T-cell (primary cell): ENCODE measurements around the gene PRPF40B. TPM values are rescaled to one million over a fixed set of nuclear protein-coding genes. Genes with fewer than 3 reads are reported as not detected.
A peak's percentile ranks its signal among the peaks of the same experiment; 100 is the strongest.

Experiments used
- ATAC-seq, 4 experiments: fragments of 200-7000 bp in 3 of 4; fragments of 150-1000 bp in 1 of 4; cut with Tn5 transposase; replicated peaks in 1 of 4; 1 replicate in 3 of 4; 2 replicates in 1 of 4; pipeline ENCODE4 v1.10.0; 2021; ENCODE audit warnings: moderate library complexity in 3 of 4, mild to moderate bottlenecking in 2 of 4, moderate number of reproducible peaks in 1 of 4
- CTCF ChIA-PET, 2 donors: fragments of 300-600 bp; sonication (Branson Sonifier 250); formaldehyde crosslinking; loops; one replicate each; lab custom pipeline; 2022; ENCODE audit warnings: antibody characterized with exemption in 2 of 2; lab: Charles Lee
- POLR2A ChIA-PET, 2 donors: fragments of 300-600 bp; sonication (Branson Sonifier 250); formaldehyde crosslinking; loops; one replicate each; lab custom pipeline; 2022; ENCODE audit warnings: antibody characterized with exemption in 2 of 2; lab: Charles Lee
- DNase-seq, 35 experiments: peaks; one replicate each; pipeline versions ENCODE4 v3.0.0 to v3.0.0-alpha.2; 2013 to 2023
- H3K27ac ChIP-seq: one replicate; pipeline ENCODE4 v1.5.1; 2013; ENCODE audit warnings: low read length
- H3K27me3 ChIP-seq, 2 experiments: replicated peaks in 1 of 2; 1 replicate in 1 of 2; 2 replicates in 1 of 2; pipeline versions ENCODE4 v1.6.1 to v1.7.0; 2013; ENCODE audit warnings: low read length in 1 of 2, mixed read lengths in 1 of 2; ENCODE audit not compliant: control insufficient read depth in 2 of 2, insufficient read depth in 2 of 2; ENCODE audit errors: extremely low read depth in 1 of 2
- H3K36me3 ChIP-seq, 2 donors: 1 replicate in 1 of 2; 2 replicates in 1 of 2; pipeline versions ENCODE4 v1.6.1 to v1.7.0; 2013; ENCODE audit warnings: low read length in 1 of 2; ENCODE audit not compliant: control insufficient read depth in 2 of 2, insufficient read depth in 1 of 2; ENCODE audit errors: extremely low read depth in 1 of 2
- H3K4me1 ChIP-seq, 2 experiments: 1 replicate in 1 of 2; 2 replicates in 1 of 2; pipeline versions ENCODE4 v1.6.1 to v1.7.0; 2013; ENCODE audit warnings: low read length in 2 of 2, mixed read lengths in 1 of 2; ENCODE audit not compliant: insufficient read depth in 2 of 2, control insufficient read depth in 1 of 2; ENCODE audit errors: extremely low read depth in 1 of 2
- H3K4me3 ChIP-seq, 2 donors: 1 replicate in 1 of 2; 2 replicates in 1 of 2; pipeline versions ENCODE4 v1.5.1 to v1.7.0; 2013; ENCODE audit warnings: mild to moderate bottlenecking in 2 of 2, low read length in 1 of 2, moderate library complexity in 1 of 2; ENCODE audit not compliant: control insufficient read depth in 1 of 2; ENCODE audit errors: extremely low read depth in 1 of 2
- H3K9me3 ChIP-seq: 2 replicates; pipeline ENCODE4 v1.7.0; 2013
- H3K27ac Mint-ChIP-seq, 2 donors: one replicate each; pipeline ENCODE4 v1.8.0; 2020 to 2021; ENCODE audit warnings: mild to moderate bottlenecking in 2 of 2, mixed read lengths in 2 of 2
- H3K27me3 Mint-ChIP-seq, 2 donors: one replicate each; pipeline ENCODE4 v1.8.0; 2021 to 2022; ENCODE audit warnings: mixed read lengths in 2 of 2
- H3K36me3 Mint-ChIP-seq: one replicate; pipeline ENCODE4 v1.8.0; 2021; ENCODE audit warnings: mixed read lengths
- H3K4me1 Mint-ChIP-seq, 3 donors: one replicate each; pipeline ENCODE4 v1.8.0; 2020 to 2022; ENCODE audit warnings: mixed read lengths in 3 of 3, mild to moderate bottlenecking in 1 of 3
- H3K4me3 Mint-ChIP-seq, 3 donors: one replicate each; pipeline ENCODE4 v1.8.0; 2020 to 2022; ENCODE audit warnings: mild to moderate bottlenecking in 3 of 3, mixed read lengths in 3 of 3, moderate library complexity in 3 of 3
- H3K9me3 Mint-ChIP-seq, 3 donors: one replicate each; pipeline ENCODE4 v1.8.0; 2020 to 2022; ENCODE audit warnings: mixed read lengths in 3 of 3
- WGBS: methylation state at CpG from one replicate; pipeline ENCODE4 v1.1.5; 2013; ENCODE audit warnings: missing lambda C conversion rate; ENCODE audit not compliant: insufficient coverage; 5-methylcytosine and 5-hydroxymethylcytosine counted together
- total RNA-seq, 35 experiments: library from RNA in 6 of 35; stranded (reverse) in 6 of 35; fragments of 120-200 nt in 1 of 35; gene quantifications; one replicate each; pipeline versions ENCODE4 v1.2.1 to v1.2.4 and lab custom pipeline; 2013 to 2026

Gene PRPF40B
- total RNA-seq, 5 donors from 2014 or later (not counting 1 experiment from before 2014, with no cell fraction given): 7.4 to 18.0 (median 16.5) TPM

GRCh38 chr12:49683599-49684309 lies 60.4 kb downstream of the PRPF40B start:
- H3K4me3 Mint-ChIP-seq: no peak overlapping the region
- ChIA-PET CTCF (interaction anchor here in 1 of 2 donors (0.6 kb wide), 1 partner anchor 60 kb away, joined by 3 read pairs; no protein-coding TSS in a partner anchor), POLR2A (interaction anchor here (0.5 to 0.6 kb wide), 2 partner anchors 21 to 136 kb away, joined by 3 to 6 read pairs; no protein-coding TSS in a partner anchor)

GRCh38 chr12:49684310-49684854 lies 61.0 kb downstream of the PRPF40B start:
- ATAC-seq (no peak), DNase-seq (no peak)
- whole genome bisulfite sequencing: 90% methylated on average over 3 of the region's 5 CpGs
- Mint-ChIP-seq H3K4me1 (peaks cover 46 to 66% (median 51%) of the 10 kb centered on the region in 3 donors), H3K4me3 (no peak overlapping the region), H3K36me3 (no peaks in the 10 kb centered on the region), H3K27me3 (no peaks in the 10 kb centered on the region), H3K27ac (no peak overlapping the region), H3K9me3 (no peaks in the 10 kb centered on the region)
- H3K27me3 ChIP-seq: no peaks in the 10 kb centered on the region
- H3K4me3 ChIP-seq: no peak overlapping the region
- ChIA-PET POLR2A (interaction anchor here in 1 of 2 donors (0.6 kb wide), 1 partner anchor 21 kb away, joined by 3 read pairs; no protein-coding TSS in a partner anchor), CTCF (no interaction called here)
- H3K9me3 ChIP-seq: no peaks in the 10 kb centered on the region
- H3K4me1 ChIP-seq: peaks cover 18 to 21% of the 10 kb centered on the region in 2 experiments
- no peaks in the 10 kb centered on the region for H3K36me3 ChIP-seq
- H3K27ac ChIP-seq: no peak overlapping the region

More at GRCh38 chr12:49683599-49684309, 60.4 kb downstream of the PRPF40B start:
- ATAC-seq (peak in 2 of 4 experiments; percentile 43 to 60), DNase-seq (no peak)
- Mint-ChIP-seq H3K9me3 (no peaks in the 10 kb centered on the region), H3K27ac (peak overlapping the region; percentile 78 to 82), H3K4me1 (peaks cover 47 to 60% (median 52%) of the 10 kb centered on the region in 3 donors), H3K27me3 (no peaks in the 10 kb centered on the region), H3K36me3 (no peaks in the 10 kb centered on the region)
- Histone ChIP-seq H3K36me3 (no peaks in the 10 kb centered on the region), H3K27me3 (no peaks in the 10 kb centered on the region), H3K4me3 (no peak overlapping the region), H3K4me1 (peaks cover 20 to 21% of the 10 kb centered on the region in 2 experiments), H3K9me3 (no peaks in the 10 kb centered on the region), H3K27ac (no peak overlapping the region)
- 61% methylated on average over 2 of the region's 3 CpGs for WGBS

- no peaks in the 10 kb centered on the region for H3K9me3 Mint-ChIP-seq
- no peak overlapping the region for H3K4me3 Mint-ChIP-seq
- H3K27me3 ChIP-seq: no peaks in the 10 kb centered on the region
- DNase-seq: no peak
- peak overlapping the region in 1 of 2 donors; percentile 19 for H3K27ac Mint-ChIP-seq
- ATAC-seq: no peak
- no peak overlapping the region for H3K4me3 ChIP-seq
- no peak overlapping the region for H3K27ac ChIP-seq
- POLR2A ChIA-PET: interaction anchor here in 1 of 2 donors (0.5 kb wide), 1 partner anchor 12 kb away, joined by 4 read pairs; no protein-coding TSS in a partner anchor
- peaks cover 60 to 75% (median 62%) of the 10 kb centered on the region in 3 donors for H3K4me1 Mint-ChIP-seq
- peaks cover 24 to 25% of the 10 kb centered on the region in 2 experiments for H3K4me1 ChIP-seq
- no peaks in the 10 kb centered on the region for H3K9me3 ChIP-seq
- CTCF ChIA-PET: no interaction called here
- WGBS: 100% methylated on average over 1 of the region's 2 CpGs
- no peaks in the 10 kb centered on the region for H3K27me3 Mint-ChIP-seq
- no peaks in the 10 kb centered on the region for H3K36me3 Mint-ChIP-seq
- H3K36me3 ChIP-seq: no peaks in the 10 kb centered on the region
Measured at GRCh38 chr12:49687941-49688340, 64.6 kb downstream of the PRPF40B start.

GRCh38 chr12:49689237-49689636 lies 65.9 kb downstream of the PRPF40B start:
- peaks cover 16 to 18% of the 10 kb centered on the region in 2 experiments for H3K4me1 ChIP-seq
- Mint-ChIP-seq H3K4me1 (peaks cover 50 to 66% (median 52%) of the 10 kb centered on the region in 3 donors), H3K4me3 (no peak overlapping the region), H3K36me3 (no peaks in the 10 kb centered on the region), H3K27me3 (no peaks in the 10 kb centered on the region), H3K27ac (no peak overlapping the region), H3K9me3 (no peaks in the 10 kb centered on the region)
- ATAC-seq (no peak), DNase-seq (no peak)
- no peaks in the 10 kb centered on the region for H3K27me3 ChIP-seq
- CTCF ChIA-PET: interaction anchor here in 1 of 2 donors (0.8 to 1.4 kb wide), 2 partner anchors 18 to 26 kb away, joined by 4 to 6 read pairs; no protein-coding TSS in a partner anchor
- no peaks in the 10 kb centered on the region for H3K9me3 ChIP-seq
- 100% methylated on average over 1 of the region's 2 CpGs for WGBS
- no peak overlapping the region for H3K27ac ChIP-seq
- H3K36me3 ChIP-seq: no peaks in the 10 kb centered on the region
- POLR2A ChIA-PET: no interaction called here
- no peak overlapping the region for H3K4me3 ChIP-seq

GRCh38 chr12:49689785-49690184 lies 66.4 kb downstream of the PRPF40B start:
- Histone ChIP-seq H3K36me3 (no peaks in the 10 kb centered on the region), H3K27me3 (no peaks in the 10 kb centered on the region), H3K9me3 (no peaks in the 10 kb centered on the region), H3K27ac (no peak overlapping the region), H3K4me1 (peaks cover 12% of the 10 kb centered on the region in 2 experiments), H3K4me3 (no peak overlapping the region)
- Mint-ChIP-seq H3K4me1 (peaks cover 44 to 60% (median 47%) of the 10 kb centered on the region in 3 donors), H3K4me3 (no peak overlapping the region), H3K27ac (no peak overlapping the region), H3K36me3 (no peaks in the 10 kb centered on the region), H3K9me3 (no peaks in the 10 kb centered on the region), H3K27me3 (no peaks in the 10 kb centered on the region)
- DNase-seq (no peak), ATAC-seq (no peak)
- POLR2A ChIA-PET: no interaction called here
- CTCF ChIA-PET: interaction anchor here in 1 of 2 donors (0.6 to 1.4 kb wide), 3 partner anchors 14 to 27 kb away, joined by 3 to 6 read pairs (median 4); no protein-coding TSS in a partner anchor

GRCh38 chr12:49692851-49693250 lies 69.5 kb downstream of the PRPF40B start:
- H3K4me3 Mint-ChIP-seq: no peak overlapping the region
- no peaks in the 10 kb centered on the region for H3K9me3 Mint-ChIP-seq
- Histone ChIP-seq H3K4me1 (peaks cover 3 to 12% of the 10 kb centered on the region in 2 experiments), H3K27me3 (no peaks in the 10 kb centered on the region), H3K9me3 (no peaks in the 10 kb centered on the region), H3K27ac (no peak overlapping the region), H3K4me3 (no peak overlapping the region), H3K36me3 (no peaks in the 10 kb centered on the region)
- no peak overlapping the region for H3K27ac Mint-ChIP-seq
- no peaks in the 10 kb centered on the region for H3K36me3 Mint-ChIP-seq
- H3K27me3 Mint-ChIP-seq: no peaks in the 10 kb centered on the region
- ChIA-PET POLR2A (interaction anchor here in 1 of 2 donors (0.7 kb wide), 1 partner anchor 316 kb away, joined by 3 read pairs; no protein-coding TSS in a partner anchor), CTCF (interaction anchor here (0.5 to 0.8 kb wide), 5 partner anchors 29 to 576 kb away, joined by 3 to 7 read pairs (median 3); no protein-coding TSS in a partner anchor)
- peaks cover 46 to 58% (median 46%) of the 10 kb centered on the region in 3 donors for H3K4me1 Mint-ChIP-seq
- WGBS: 85% methylated on average over 3 of the region's 3 CpGs
- no peak for DNase-seq
- ATAC-seq: no peak
